Mucosa of rectum (tissue), 2 donors: ENCODE results near the gene GPR157.
"Not testable (repeated sequence)": the region's sequence is repeated elsewhere in the genome, so short reads cannot be mapped to it uniquely, and the experiment has no call there.

Experiments
- H3K27ac ChIP-seq, 2 donors: one replicate each; pipeline ENCODE4 v1.7.0; 2013; ENCODE audit warnings: inconsistent platforms in 2 of 2, low read depth in 2 of 2, low read length in 2 of 2
- H3K27me3 ChIP-seq, 2 donors: one replicate each; pipeline ENCODE4 v1.7.0; 2013; ENCODE audit warnings: low read length in 2 of 2; ENCODE audit not compliant: control insufficient read depth in 2 of 2, insufficient read depth in 2 of 2
- H3K36me3 ChIP-seq, 2 donors: one replicate each; pipeline ENCODE4 v1.7.0; 2013; ENCODE audit warnings: low read length in 2 of 2; ENCODE audit not compliant: control insufficient read depth in 2 of 2, insufficient read depth in 2 of 2
- H3K4me1 ChIP-seq, 2 donors: one replicate each; pipeline ENCODE4 v1.7.0; 2013; ENCODE audit warnings: low read length in 2 of 2, mild to moderate bottlenecking in 1 of 2; ENCODE audit not compliant: control insufficient read depth in 2 of 2, insufficient read depth in 2 of 2
- H3K4me3 ChIP-seq, 2 donors: one replicate each; pipeline ENCODE4 v1.7.0; 2013; ENCODE audit warnings: low read length in 2 of 2
- H3K9ac ChIP-seq, 2 donors: one replicate each; pipeline ENCODE4 v1.7.0; 2013; ENCODE audit warnings: low read length in 2 of 2, low read depth in 1 of 2, mild to moderate bottlenecking in 1 of 2
- H3K9me3 ChIP-seq, 2 donors: one replicate each; pipeline ENCODE4 v1.7.0; 2013; ENCODE audit warnings: low read length in 2 of 2; ENCODE audit not compliant: control insufficient read depth in 2 of 2
- donor health status: healthy.
- donor health status: Normal muscosa, but diverticular disease.

GPR157 gene

GRCh38 chr1:9149151-9149550 is 20.2 kb upstream of the GPR157 start:
- Histone ChIP-seq H3K4me3 (no peak overlapping the region), H3K27me3 (no peaks in the 10 kb centered on the region), H3K27ac (no peak overlapping the region), H3K4me1 (no peaks in the 10 kb centered on the region), H3K9me3 (no peaks in the 10 kb centered on the region), H3K9ac (no peak overlapping the region), H3K36me3 (no peaks in the 10 kb centered on the region)

GRCh38 chr1:9146156-9146555 is 17.3 kb upstream of the GPR157 start:
- Histone ChIP-seq H3K36me3 (no peaks in the 10 kb centered on the region), H3K4me3 (no peak overlapping the region), H3K9me3 (no peaks in the 10 kb centered on the region), H3K9ac (no peak overlapping the region), H3K27ac (no peak overlapping the region), H3K4me1 (no peaks in the 10 kb centered on the region), H3K27me3 (no peaks in the 10 kb centered on the region)

- Histone ChIP-seq H3K36me3 (no peaks in the 10 kb centered on the region), H3K27me3 (no peaks in the 10 kb centered on the region), H3K9me3 (no peaks in the 10 kb centered on the region), H3K9ac (no peak overlapping the region), H3K4me3 (no peak overlapping the region), H3K27ac (no peak overlapping the region), H3K4me1 (no peaks in the 10 kb centered on the region)
Observed at GRCh38 chr1:9145714-9146113, 16.8 kb upstream of the GPR157 start.

GRCh38 chr1:9145021-9145668 is 16.2 kb upstream of the GPR157 start:
- Histone ChIP-seq H3K36me3 (no peaks in the 10 kb centered on the region), H3K27me3 (no peaks in the 10 kb centered on the region), H3K4me3 (no peak overlapping the region), H3K9ac (no peak overlapping the region), H3K9me3 (no peaks in the 10 kb centered on the region), H3K27ac (no peak overlapping the region), H3K4me1 (no peaks in the 10 kb centered on the region)

- H3K27me3 ChIP-seq, H3K9ac ChIP-seq, H3K4me1 ChIP-seq, H3K4me3 ChIP-seq, H3K27ac ChIP-seq, H3K9me3 ChIP-seq, H3K36me3 ChIP-seq: not testable (repeated sequence)
Observed at GRCh38 chr1:9144494-9144893, 15.6 kb upstream of the GPR157 start.

- no peak overlapping the region for H3K9ac ChIP-seq
- H3K36me3 ChIP-seq = no peaks in the 10 kb centered on the region
- no peak overlapping the region for H3K27ac ChIP-seq
- H3K4me1 ChIP-seq = no peaks in the 10 kb centered on the region
- no peaks in the 10 kb centered on the region for H3K9me3 ChIP-seq
- H3K27me3 ChIP-seq = no peaks in the 10 kb centered on the region
- no peak overlapping the region for H3K4me3 ChIP-seq
Observed at GRCh38 chr1:9143250-9143649, 14.3 kb upstream of the GPR157 start.

- Histone ChIP-seq H3K9ac (no peak overlapping the region), H3K36me3 (no peaks in the 10 kb centered on the region), H3K4me3 (no peak overlapping the region), H3K4me1 (no peaks in the 10 kb centered on the region), H3K9me3 (no peaks in the 10 kb centered on the region), H3K27ac (no peak overlapping the region), H3K27me3 (no peaks in the 10 kb centered on the region)
Observed at GRCh38 chr1:9139930-9140329, 11.0 kb upstream of the GPR157 start.

GRCh38 chr1:9136932-9137331 is 8.0 kb upstream of the GPR157 start:
- H3K9ac ChIP-seq = no peak overlapping the region

GRCh38 chr1:9135073-9135836 is 6.4 kb upstream of the GPR157 start:
- H3K9me3 ChIP-seq = no peaks in the 10 kb centered on the region
- no peaks in the 10 kb centered on the region for H3K4me1 ChIP-seq
- H3K4me3 ChIP-seq = no peak overlapping the region
- no peaks in the 10 kb centered on the region for H3K27me3 ChIP-seq
- no peak overlapping the region for H3K27ac ChIP-seq
- H3K36me3 ChIP-seq = no peaks in the 10 kb centered on the region
- no peak overlapping the region for H3K9ac ChIP-seq

More at GRCh38 chr1:9136932-9137331, 8.0 kb upstream of the GPR157 start:
- H3K4me3 ChIP-seq = no peak overlapping the region
- no peaks in the 10 kb centered on the region for H3K27me3 ChIP-seq
- H3K36me3 ChIP-seq = no peaks in the 10 kb centered on the region
- H3K4me1 ChIP-seq = no peaks in the 10 kb centered on the region
- H3K27ac ChIP-seq = no peak overlapping the region
- no peaks in the 10 kb centered on the region for H3K9me3 ChIP-seq

- H3K4me3 ChIP-seq = no peak overlapping the region
- peaks cover 0 to 4% of the 10 kb centered on the region in 2 donors for H3K4me1 ChIP-seq
- H3K27me3 ChIP-seq = no peaks in the 10 kb centered on the region
- H3K27ac ChIP-seq = no peak overlapping the region
- H3K36me3 ChIP-seq = no peaks in the 10 kb centered on the region
- no peak overlapping the region for H3K9ac ChIP-seq
- no peaks in the 10 kb centered on the region for H3K9me3 ChIP-seq
Observed at GRCh38 chr1:9133870-9134585, 5.1 kb upstream of the GPR157 start.
